GM12801 (cell line): ENCODE measurements around the gene CENPL.

Experiments used
- CTCF ChIP-seq: IDR thresholded peaks from one replicate; pipeline ENCODE4 v1.5.1; 2011; ENCODE audit warnings: control low read depth; ENCODE audit not compliant: insufficient read length; ENCODE audit errors: extremely low read depth

The CENPL gene

GRCh38 chr1:173824315-173825081 lies at the start of gene CENPL, which contains the start of gene DARS2:
TSS of gene CENPL (minus strand) at chr1:173824883. CDS start at chr1:173811299, 13,584 bp downstream.
TSS of gene DARS2 (plus strand) at chr1:173824673. CDS start at chr1:173825230, 557 bp downstream.
- TF ChIP-seq CTCF: no peak

GRCh38 chr1:173871500-173871899 lies 46.8 kb upstream of the CENPL start:
- TF ChIP-seq CTCF: no peak

GRCh38 chr1:173871091-173871490 lies 46.4 kb upstream of the CENPL start:
- TF ChIP-seq CTCF: no peak

GRCh38 chr1:173870252-173871075 lies 45.8 kb upstream of the CENPL start:
- no peak for TF ChIP-seq CTCF

GRCh38 chr1:173869021-173869359 lies 44.3 kb upstream of the CENPL start:
- TF ChIP-seq CTCF: no peak

GRCh38 chr1:173868266-173869020 lies 43.8 kb upstream of the CENPL start, which contains the start of gene ZBTB37:
TSS of gene ZBTB37 (plus strand) at chr1:173868380. CDS start at chr1:173870226, 1,846 bp downstream.
- TF ChIP-seq CTCF: no peak
